ENCODE data around the gene TNKS1BP1.
"Not testable (repeated sequence)": the region's sequence is repeated elsewhere in the genome, so short reads cannot be mapped to it uniquely, and the experiment has no call there.

TNKS1BP1 gene, protein sequence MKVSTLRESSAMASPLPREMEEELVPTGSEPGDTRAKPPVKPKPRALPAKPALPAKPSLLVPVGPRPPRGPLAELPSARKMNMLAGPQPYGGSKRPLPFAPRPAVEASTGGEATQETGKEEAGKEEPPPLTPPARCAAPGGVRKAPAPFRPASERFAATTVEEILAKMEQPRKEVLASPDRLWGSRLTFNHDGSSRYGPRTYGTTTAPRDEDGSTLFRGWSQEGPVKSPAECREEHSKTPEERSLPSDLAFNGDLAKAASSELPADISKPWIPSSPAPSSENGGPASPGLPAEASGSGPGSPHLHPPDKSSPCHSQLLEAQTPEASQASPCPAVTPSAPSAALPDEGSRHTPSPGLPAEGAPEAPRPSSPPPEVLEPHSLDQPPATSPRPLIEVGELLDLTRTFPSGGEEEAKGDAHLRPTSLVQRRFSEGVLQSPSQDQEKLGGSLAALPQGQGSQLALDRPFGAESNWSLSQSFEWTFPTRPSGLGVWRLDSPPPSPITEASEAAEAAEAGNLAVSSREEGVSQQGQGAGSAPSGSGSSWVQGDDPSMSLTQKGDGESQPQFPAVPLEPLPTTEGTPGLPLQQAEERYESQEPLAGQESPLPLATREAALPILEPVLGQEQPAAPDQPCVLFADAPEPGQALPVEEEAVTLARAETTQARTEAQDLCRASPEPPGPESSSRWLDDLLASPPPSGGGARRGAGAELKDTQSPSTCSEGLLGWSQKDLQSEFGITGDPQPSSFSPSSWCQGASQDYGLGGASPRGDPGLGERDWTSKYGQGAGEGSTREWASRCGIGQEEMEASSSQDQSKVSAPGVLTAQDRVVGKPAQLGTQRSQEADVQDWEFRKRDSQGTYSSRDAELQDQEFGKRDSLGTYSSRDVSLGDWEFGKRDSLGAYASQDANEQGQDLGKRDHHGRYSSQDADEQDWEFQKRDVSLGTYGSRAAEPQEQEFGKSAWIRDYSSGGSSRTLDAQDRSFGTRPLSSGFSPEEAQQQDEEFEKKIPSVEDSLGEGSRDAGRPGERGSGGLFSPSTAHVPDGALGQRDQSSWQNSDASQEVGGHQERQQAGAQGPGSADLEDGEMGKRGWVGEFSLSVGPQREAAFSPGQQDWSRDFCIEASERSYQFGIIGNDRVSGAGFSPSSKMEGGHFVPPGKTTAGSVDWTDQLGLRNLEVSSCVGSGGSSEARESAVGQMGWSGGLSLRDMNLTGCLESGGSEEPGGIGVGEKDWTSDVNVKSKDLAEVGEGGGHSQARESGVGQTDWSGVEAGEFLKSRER (N-terminal part only)

DNA sequence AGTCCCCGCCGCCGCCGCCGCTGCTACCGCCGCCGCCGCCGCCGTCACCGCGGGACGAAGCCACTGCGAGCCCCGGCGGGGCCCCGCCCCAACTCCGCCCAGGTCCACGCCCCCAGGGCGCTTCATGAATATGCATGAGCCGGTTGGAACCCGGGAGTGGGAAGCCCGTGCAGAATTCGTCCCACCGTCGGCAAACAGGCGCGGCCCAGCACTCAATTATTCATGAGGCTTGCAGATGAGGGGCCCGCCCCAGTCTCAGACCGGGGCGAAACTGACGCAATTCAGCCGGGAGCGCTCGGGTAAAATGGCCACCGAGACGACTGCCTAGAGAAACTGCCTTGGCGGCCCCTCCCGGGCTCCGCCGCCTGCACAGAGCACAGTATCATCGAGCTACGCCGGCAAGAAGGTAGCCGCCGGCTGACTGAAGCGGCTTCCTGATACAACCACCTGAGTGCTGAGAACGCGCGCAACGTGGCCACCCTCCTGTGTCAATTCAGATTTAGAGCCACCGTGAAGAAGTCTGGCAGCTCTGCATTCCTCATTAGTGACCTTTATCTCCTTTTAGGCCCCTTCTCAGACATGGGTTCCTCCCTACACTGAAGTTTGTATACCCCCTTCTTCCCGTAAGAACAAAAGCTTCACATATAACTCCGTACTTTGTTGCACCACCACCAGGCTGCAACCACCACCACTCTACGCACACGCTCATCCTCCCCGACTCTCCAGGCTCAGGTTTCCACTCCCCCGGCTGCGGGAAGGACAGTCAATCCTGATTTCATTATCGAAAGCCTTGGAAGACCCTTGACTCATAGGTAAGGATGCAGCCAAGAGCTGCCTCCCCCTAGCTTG lies at the start of gene TNKS1BP1:
Gene TNKS1BP1 (minus strand): TSS at position 67 of the 849 bp plus-strand sequence. CDS start 3,067 bp downstream, outside the sequence.
- peak; percentile 93 to 94 for DNase-seq

DNA sequence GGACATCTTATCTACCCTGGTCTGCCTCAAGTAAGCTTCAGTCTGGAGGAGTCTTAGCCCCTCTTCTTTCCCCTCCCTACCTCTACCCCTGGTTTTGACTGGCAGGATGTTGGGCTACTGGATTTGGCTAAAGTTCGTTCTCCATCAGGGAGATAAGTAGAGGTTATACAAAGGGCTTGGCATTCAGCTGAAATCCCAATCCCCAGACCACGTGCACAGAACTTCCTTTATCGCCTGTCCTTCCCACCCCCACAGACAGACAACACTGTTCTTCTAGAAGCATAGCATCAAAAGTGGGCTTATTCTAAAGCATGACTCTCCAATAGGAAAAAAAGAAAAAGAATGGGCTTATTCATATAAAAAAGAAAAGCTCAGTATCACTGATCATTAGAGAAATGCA lies 48.4 kb upstream of the TNKS1BP1 start:
- no peak for DNase-seq

DNA sequence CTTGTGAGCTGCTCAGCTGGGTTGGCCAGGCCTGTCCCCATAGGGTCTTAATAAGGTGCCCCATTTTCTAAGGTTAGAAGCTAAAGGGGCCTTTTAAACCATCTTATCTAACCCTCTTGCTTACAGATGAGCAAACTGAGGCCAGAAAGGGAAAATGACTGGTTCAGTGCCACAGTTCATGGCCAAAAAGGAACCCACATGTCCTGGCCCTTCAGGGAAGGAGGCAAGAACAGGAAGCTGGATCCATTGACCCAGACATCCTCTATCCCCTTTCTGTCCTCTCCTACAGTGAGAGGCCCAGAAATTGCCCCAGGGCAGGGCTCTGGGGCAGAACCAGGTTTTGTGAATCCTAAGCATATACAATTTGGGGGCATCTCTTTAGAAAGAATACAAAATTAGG lies 46.2 kb upstream of the TNKS1BP1 start:
- no peak for DNase-seq

DNA sequence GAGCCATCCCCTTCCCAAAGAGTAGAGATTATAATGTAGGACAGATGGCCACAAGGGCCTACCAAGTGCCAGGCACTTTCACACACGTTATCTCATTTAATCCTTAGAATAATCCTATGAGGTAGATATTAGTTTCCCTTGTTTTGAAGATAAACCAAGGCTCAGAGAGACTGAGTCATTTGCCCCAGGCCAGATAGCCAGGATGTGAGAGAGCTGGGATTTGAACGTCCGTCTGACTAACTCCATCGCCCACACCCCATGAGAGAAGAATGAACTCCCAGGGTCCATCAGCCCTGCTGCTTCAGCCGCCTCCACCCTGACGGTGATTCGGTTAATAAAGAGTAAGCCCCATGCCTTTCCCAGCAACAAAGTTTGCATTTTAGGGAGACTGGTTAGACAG lies 45.5 kb upstream of the TNKS1BP1 start:
- no peak for DNase-seq

DNA sequence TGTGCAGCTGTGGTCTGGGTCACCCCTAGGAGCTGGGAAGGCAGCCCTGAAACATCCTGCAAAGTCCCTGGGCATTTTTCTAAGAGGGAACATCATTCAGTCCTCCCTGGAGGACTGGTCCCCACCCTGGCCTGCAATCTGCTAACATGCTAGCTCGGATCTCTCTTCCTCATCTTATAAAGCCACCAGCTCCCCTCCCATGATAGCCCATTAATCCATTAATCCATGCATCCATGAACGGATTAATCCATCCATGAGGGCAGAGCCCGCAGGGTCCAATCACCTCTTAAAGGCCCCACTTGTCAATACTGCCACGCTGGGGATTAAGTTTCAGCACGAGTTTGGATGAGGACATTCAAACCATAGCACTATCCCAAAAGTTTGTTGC lies 44.1 kb upstream of the TNKS1BP1 start:
- no peak for DNase-seq

DNA sequence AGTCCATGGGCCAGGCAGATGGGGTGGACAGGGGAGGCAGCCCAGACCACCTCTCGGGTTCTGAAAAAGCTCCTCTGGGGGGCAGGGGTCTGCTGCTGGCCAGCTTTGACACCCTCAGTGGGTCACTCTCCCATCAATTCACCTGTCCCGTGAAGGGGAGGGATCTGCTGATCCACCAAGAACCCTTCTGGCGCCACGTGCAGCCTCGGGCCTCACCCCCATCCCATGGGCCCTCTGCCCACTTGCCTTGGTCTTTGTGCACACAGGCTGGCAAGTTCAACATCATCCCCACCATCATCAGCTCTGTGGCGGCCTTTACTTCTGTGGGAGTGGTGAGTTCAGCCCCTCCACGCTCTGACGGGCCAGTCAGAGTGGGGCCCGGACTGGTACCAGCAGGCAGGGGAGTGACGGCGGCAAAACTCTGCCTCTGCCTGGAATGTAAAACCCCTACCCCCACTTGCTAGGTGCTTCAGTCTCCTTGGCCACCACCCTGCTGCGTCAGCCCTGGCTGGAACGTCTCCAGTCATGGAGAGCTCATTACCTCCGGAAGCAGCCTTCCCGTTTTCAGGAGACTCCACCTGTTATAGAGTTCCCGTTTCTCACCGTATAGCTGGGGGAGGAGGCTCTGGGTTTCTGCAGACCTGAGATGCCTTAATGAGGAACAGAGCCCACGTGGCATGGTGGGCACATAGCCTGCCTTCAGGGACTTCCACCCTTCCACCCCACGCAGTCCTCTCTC lies 43.5 kb upstream of the TNKS1BP1 start:
- peak in 1 of 2 experiments; percentile 29 for DNase-seq

DNA sequence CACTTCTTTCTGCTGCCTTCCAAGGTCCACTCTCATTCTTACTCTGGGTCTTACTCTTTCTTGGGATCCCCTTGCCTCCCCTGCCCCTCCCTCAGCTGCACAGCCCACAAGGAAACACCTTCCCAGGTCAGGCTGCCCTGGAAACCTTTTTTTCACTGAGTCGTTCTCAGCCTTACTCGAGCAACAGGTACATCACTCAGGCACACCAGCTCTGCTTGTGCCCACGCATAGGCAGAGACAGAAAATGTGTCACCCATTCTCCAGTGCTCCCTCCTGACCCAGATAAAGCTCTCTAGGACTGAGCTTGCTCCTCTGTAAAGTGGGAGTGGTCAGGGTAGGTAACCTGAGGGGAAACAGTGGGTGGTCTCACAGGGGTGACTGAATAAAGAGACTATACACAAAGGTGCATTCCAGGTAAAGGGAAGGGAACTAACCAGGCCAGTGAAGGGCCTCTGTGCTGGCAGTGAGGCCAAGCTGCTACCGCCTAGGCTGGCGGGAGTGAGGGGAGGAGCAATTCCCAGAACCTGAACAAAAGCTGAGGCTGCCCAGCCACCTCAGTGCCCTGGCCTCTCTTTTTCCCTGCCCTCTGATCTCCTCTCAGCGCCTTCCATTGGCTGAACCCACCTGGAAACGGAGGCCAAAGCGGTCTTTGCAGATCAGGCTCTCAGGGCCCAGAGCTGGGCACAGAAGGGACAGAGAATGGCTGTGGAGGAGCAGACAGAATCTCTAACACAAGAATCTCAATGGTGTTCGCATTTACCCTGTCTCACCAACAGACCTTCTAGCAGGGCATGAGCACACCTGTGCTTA lies 40.3 kb upstream of the TNKS1BP1 start:
- no peak for DNase-seq

DNA sequence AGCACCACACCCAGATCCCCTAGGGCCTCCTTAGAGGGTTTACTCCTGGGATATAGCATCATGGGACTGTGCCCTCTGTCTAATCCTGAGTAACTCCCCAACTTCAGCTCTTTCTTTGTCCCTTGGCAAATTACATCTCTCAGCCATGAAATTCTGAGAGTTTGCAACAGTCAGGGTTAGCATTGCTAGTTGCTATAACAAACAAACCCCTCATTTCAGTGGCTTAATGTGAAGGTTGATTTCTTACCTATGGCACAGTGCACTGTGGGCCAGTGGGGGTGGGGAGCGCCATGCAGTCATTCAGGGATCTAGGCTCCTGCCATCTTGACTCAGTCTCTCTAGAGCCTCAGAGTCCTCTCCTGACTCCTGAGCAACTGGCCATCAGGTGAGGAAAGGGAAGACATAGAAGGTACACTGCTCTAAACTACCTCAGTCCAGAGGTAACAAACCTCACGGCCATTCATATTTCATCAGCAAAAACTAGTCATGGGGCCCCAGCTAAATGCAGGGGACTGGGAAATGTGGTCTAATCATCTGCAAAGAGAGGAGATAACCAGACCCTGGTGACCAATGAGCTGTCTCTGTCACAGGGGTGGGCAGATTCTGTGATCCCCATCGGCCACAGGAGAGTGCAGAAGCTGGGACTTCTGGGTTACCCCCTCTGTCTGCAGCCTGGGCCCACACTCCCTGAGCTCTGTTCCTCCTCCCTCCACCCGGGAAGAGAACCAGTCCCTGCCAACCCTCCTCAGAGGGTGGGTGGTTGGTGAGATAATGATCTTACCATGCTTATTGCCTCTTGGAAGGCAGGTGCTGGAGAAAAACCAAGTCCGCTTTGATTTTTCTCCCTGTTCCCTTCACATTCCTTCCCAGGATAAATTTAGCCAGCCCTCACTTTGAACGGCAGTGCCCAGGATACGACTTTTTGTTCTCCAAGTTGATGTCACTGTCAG lies 38.7 kb upstream of the TNKS1BP1 start:
- no peak for DNase-seq

DNA sequence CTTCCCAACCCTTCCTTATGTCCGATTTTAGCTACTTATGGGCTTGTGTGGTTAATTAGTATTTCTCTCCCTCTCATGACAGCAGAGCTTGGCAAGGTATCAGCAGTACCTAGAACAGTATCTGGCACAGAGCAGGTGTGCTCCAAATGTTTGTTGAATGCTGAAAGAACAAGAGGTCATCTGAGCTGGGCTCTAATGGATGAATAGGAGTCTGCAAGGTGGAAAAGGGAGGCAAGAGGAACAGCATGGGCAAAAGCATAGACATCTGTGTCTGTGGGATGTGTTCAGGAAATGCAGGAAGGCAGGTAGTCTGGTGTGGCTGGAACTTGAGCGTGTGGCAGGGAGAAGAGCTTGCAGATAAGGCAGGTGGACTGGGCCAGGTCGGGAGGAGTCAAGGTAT lies 37.2 kb upstream of the TNKS1BP1 start:
- DNase-seq: no peak

DNA sequence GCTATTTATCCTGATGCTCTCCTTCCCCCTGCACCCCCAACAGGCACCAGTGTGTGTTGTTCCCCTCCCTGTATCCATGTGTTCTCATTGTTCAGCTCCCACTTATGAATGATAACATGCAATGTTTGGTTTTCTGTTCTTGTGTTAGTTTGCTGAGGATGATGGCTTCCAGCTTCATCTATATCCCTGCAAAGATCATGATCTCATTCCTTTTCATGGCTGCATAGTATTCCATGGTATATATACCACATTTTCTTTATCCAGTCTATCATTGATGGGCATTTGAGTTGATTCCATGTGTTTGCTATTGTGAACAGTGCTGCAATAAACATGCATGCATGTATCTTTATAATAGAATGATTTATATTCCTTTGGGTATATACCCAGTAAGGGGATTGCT lies 36.7 kb upstream of the TNKS1BP1 start:
- DNase-seq: not testable (repeated sequence)

DNA sequence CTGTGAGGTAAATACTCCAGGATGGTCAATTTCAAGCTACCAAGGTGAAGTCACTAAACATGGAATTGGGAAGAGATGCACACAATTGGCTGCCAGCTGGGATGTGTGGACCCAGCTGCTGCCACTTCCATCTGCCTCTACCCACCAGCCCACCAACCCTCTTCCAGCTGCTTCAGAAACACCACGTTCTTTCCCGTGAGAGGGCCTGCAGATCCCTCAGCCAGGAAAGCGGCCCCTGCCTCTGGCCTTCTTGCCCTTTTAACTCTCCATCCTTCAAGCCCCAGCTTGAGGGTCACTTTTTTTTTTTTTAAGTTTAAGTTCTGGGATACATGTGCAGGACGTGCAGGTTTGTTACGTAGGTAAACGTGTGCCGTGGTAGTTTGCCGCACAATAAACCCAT lies 36.2 kb upstream of the TNKS1BP1 start:
- no peak for DNase-seq

DNA sequence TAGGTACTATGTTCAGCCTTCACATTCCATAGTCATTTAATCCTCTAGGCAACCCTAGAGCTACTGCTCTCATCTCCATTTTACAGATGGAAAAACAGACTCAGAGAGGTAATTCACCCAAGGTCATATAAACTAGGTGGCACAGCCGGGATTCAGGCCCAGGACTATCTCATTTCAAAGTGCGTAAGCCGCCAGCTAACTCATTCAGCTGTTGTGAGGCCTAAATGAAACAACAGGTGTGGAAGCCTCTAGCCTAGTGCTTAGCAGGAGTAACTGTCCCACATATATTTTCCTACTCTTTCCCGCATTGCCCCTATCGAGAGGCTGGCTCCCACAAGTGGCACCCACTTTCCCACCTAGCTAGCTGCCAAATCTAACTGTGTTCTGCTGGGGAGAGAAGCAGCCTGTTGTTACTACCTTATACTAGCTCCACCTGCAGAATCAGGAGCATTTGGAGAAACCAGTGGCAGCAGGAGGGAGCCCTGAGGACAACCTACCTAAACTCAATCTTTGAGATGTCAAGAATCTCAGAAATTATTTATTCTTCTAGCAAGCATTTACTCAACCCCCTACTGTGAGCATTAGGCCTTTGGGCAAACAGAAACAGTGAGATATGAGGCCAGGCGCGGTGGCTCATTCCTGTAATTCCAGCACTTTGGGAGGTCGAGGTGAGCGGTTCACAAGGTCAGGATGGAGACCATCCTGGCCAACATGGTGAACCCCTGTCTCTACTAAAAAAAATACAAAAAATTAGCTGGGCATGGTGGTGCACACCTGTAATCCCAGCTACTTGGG lies 35.3 kb upstream of the TNKS1BP1 start:
- no peak for DNase-seq

DNA sequence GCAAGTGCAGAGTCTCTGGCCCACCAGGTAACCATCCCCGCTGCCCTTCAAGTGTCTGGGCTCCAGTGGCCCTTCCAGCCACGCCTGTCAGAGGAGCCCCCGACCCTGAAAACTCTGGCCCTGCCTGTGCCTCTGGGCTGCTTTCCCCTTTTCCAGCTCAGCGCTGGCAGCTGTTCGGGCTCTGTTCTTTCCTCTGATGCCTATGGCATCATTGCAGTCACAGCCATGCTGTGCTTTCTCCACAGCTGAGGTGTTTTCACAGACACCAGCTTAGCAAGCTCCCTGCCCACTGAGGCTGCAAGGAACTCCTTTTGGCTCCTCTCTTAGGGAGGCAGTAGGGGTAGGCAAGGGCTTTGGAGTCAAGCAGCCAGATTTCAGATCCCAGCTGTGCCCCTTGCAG lies 34.6 kb upstream of the TNKS1BP1 start:
- no peak for DNase-seq

DNA sequence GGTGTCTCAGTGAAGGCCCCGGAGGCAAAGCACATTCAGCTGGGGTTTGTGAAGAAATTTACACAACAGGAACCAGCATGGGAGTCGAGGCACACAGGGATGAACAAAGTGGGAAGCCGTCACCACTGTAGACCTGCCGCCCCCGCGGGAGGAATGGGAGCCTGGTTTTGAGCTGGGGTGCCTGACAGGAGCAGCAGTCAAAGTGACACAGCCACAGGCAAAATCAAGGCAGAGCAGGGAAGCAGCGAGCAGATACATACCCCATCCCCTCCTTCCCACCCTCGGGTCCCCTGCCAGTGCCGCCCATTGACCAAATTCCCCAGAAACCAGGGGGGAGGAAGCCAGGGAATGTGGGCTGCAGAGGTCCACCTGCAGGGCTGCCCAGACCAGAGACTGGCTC lies 34.2 kb upstream of the TNKS1BP1 start:
- DNase-seq: no peak

DNA sequence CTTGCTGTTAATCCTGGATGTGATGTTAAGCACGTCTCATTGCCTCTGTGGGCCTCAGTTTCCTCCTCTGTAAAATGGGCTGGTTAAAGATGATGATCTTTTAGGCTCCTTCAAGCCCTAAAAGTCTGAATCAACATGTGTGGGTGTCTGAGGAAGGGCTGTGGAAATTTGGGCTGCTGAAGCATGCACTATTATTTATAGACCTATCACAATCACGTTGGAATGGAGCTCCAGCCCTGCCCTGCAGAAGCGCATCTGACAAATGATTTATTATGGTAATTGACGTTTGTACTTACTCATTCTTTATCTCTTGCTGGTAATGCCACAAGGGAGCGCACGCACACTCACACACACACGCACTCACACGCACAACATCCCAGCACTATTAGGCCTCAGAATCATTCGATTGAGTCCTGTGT lies 33.8 kb upstream of the TNKS1BP1 start:
- no peak for DNase-seq

DNA sequence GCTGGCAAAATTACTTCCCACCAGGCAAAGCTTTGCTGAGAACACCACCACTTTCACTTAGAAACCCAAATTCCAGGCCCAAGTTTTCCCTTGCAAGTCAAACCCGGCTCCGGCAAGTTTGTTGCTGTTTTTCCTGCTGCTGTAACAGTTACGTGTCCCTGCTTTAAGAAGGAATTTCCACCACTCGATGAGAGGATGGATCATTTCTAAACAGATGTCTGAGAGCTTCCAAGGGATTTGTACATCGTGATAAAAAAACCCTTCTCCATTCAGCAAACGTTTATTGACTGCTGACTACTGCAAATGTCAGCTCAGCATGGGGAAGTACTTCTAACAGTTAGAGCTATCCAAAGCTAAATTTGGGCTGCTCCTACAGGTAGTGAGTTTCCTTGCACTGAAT lies 33.1 kb upstream of the TNKS1BP1 start:
- no peak for DNase-seq

DNA sequence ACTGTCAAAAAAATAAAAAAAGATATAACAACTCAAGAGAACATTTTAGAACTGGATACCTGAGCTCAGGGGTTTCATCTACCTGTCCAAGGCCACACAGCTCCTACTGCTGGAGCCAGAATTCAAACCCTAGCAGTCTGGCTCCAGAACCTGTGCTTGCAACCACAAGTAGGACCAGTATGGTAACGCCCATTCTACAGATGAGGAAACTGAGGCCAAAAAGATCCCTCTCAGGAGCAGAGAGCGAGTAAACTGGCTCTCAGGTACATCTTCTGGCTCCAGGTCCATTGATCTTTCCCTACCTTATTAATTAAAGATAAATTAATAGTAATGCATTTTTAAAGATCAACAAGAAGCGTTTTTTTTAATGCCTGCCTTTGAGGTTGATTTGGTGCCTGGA lies 32.6 kb upstream of the TNKS1BP1 start:
- no peak for DNase-seq

DNA sequence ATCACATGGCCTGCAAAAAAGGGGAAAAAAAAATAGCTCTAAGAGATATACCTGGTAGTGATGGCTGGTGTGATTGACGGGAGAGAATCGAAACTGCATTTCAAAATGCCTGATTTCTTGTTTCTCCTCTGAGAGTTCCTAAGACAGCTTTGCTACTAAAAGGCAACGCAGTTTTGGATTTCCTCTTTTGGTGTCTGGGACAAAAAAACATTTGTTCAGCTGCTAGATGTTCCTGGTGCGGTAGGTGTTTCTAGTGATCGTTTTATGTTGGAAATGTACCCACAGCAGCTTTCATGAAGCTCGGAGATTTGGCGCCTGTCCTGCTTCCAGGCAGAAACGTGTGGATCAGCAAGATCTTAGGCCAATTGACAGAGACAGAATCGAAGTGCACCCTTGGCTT lies 31.5 kb upstream of the TNKS1BP1 start:
- no peak for DNase-seq

All from Kasumi-1 (cell line).